Measurements from ENCODE around the gene KIZ. TPM values are rescaled to one million over a fixed set of nuclear protein-coding genes. Genes with fewer than 3 reads are reported as not detected.

Gene KIZ
- total and polyA plus RNA-seq, 2 of the 4 experiments (the other 2 are of a cell fraction), result 9.9 to 14.0 TPM

- no peaks in the 10 kb centered on the region for H3K9me3 ChIP-seq (ENCODE audit: control insufficient read depth, insufficient read depth, low read length)
- H3K9ac ChIP-seq (ENCODE audit: low read depth, low read length), result no peak overlapping the region
- no peak for TF ChIP-seq NFE2L2 (IDR thresholded peaks at IDR 0.05; ENCODE audit: low read depth, low read length)
- no peak for TF ChIP-seq SMC3 (IDR thresholded peaks at IDR 0.05; ENCODE audit: low read depth, low read length)
- no peak for TF ChIP-seq RCOR1 (IDR thresholded peaks at IDR 0.05; ENCODE audit: insufficient replicate concordance, low read length)
- TF ChIP-seq CHD1 (IDR thresholded peaks at IDR 0.05; ENCODE audit: low read depth, low read length), result no peak
- TF ChIP-seq MAZ (IDR thresholded peaks at IDR 0.05; ENCODE audit: borderline replicate concordance, low read depth, low read length), result no peak
- no peak for TF ChIP-seq ELK1 (IDR thresholded peaks at IDR 0.05; ENCODE audit: borderline replicate concordance, low read depth, low read length)
- TF ChIP-seq CEBPB (IDR thresholded peaks at IDR 0.05; ENCODE audit: low read depth, low read length), result no peak
- TF ChIP-seq MXI1 (IDR thresholded peaks at IDR 0.05; ENCODE audit: borderline replicate concordance, low read depth, low read length), result no peak
- TF ChIP-seq BHLHE40 (IDR thresholded peaks at IDR 0.05; ENCODE audit: low read depth, low read length), result no peak
- no peak for ATAC-seq (ENCODE audit: low read depth)
- no peak overlapping the region for H3K4ac ChIP-seq (ENCODE audit: low read depth, low read length)
- H2BK15ac ChIP-seq (ENCODE audit: low read depth, low read length), result no peak overlapping the region
- H2BK120ac ChIP-seq (ENCODE audit: low read depth, low read length), result no peak overlapping the region
- H3K4me1 ChIP-seq (ENCODE audit: control insufficient read depth, insufficient read depth, low read length), result no peaks in the 10 kb centered on the region
- no peak overlapping the region for H2BK5ac ChIP-seq (ENCODE audit: low read depth, low read length, poor library complexity, severe bottlenecking)
- H3K23ac ChIP-seq (ENCODE audit: low read depth, low read length), result no peak overlapping the region
- no peak overlapping the region for H3K4me3 ChIP-seq (ENCODE audit: insufficient read depth, low read depth, low read length)
- no peak overlapping the region for H3K14ac ChIP-seq (replicated peaks; ENCODE audit: low read depth, low read length)
- 69% methylated on average over 4 of the region's 8 CpGs; no CpG with 5 or more reads in 1 of the 2 experiments for WGBS, 2 experiments (ENCODE audit: extremely low coverage in 2 of 2, insufficient read length in 1 of 2)
- dilution Hi-C loops (cut with HindIII; ENCODE audit: low sequenced_read_pairs, unreplicated experiment), result no loop called here
- no peak overlapping the region for H2AFZ ChIP-seq (replicated peaks; ENCODE audit: low read length, poor library complexity)
- no peak overlapping the region for H2BK20ac ChIP-seq (ENCODE audit: low read depth, low read length)
- H3K79me1 ChIP-seq (ENCODE audit: low read depth in 1 of 2, low read length in 2 of 2), result no peaks in the 10 kb centered on the region
- no peak overlapping the region for H3K27ac ChIP-seq (ENCODE audit: insufficient read depth, low read length)
- H2AK5ac ChIP-seq (ENCODE audit: low read depth, low read length), result no peak overlapping the region
- no peak overlapping the region for H2AK9ac ChIP-seq (replicated peaks; ENCODE audit: low read depth, low read length, poor library complexity)
- BruUV-seq (replicated peaks), result no TSS peak
- no peaks in the 10 kb centered on the region for H3K36me3 ChIP-seq (ENCODE audit: control insufficient read depth, insufficient read depth, low read length)
- H3K9me1 ChIP-seq (ENCODE audit: insufficient read depth, low read length), result no peaks in the 10 kb centered on the region
- H3K56ac ChIP-seq (ENCODE audit: extremely low read depth, insufficient read depth, low read length), result no peak overlapping the region
- H4K5ac ChIP-seq (ENCODE audit: low read depth, low read length), result no peak overlapping the region
- H4K20me1 ChIP-seq (ENCODE audit: insufficient read depth, low read length), result no peaks in the 10 kb centered on the region
- POLR2A ChIA-PET (ENCODE audit: unreplicated experiment), result no interaction called here
- H3K4me2 ChIP-seq (ENCODE audit: low read depth, low read length), result no peak overlapping the region
- H3K18ac ChIP-seq (ENCODE audit: low read depth, low read length), result no peak overlapping the region
- CTCF ChIA-PET, result no interaction called here
- in situ Hi-C loops (cut with MboI; ENCODE audit: low sequenced_read_pairs), result no loop called here
- no peak overlapping the region for H4K91ac ChIP-seq (ENCODE audit: insufficient read depth, low read depth, low read length)
- intact Hi-C loops (cut with micrococcal nuclease), result no loop called here
- H4K8ac ChIP-seq (ENCODE audit: low read depth in 2 of 2, low read length in 2 of 2), result no peak overlapping the region
- H3K27me3 ChIP-seq (ENCODE audit: control insufficient read depth, insufficient read depth, low read length), result peaks cover 2% of the 10 kb centered on the region; the same call in 1 of the 2 replicates
- DNase-seq, result no peak
Observed at GRCh38 chr20:21259346-21259745, 133.5 kb downstream of the KIZ start.

Measured in IMR-90 (cell line).